ENCODE measurements around the gene PTPA.

DNA sequence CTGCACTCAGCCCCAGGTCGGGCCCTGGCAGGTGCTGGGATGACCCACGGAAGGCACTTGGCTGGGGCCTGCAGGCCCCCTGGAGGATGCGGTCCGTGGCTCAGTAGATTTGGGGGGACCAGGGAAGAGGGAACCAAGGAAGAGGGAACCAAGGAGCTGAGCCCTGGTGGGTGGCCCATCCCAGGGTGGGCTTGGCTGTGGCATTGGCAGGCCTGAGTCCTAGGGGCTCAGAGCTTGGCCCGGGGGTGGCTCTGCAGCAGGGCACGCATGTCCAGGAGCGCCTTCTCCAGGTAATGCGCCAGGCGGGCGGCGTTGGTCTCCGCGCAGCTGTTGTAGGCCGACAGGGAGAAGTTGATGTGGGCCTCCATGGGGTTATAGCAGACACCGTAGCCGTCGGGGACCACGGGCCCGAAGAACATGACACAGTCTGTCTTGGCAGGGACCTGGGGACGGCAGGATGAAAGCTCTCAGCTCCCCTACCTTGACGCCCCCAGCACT lies 16.0 kb upstream of the PTPA start:
- no peak for TF ChIP-seq POLR2A (IDR thresholded peaks at IDR 0.05; ENCODE audit: low read depth, low read length)
- no peak for TF ChIP-seq POLR2AphosphoS5 (IDR thresholded peaks at IDR 0.05; ENCODE audit: low read depth, low read length)
- no peak for TF ChIP-seq TAF1 (IDR thresholded peaks at IDR 0.05; ENCODE audit: low read depth, low read length)
- no peak for TF ChIP-seq SPI1 (IDR thresholded peaks at IDR 0.05; ENCODE audit: low read depth, low read length)
